ENCODE measurements around the gene PRMT2.
A peak's percentile ranks its signal among the peaks of the same experiment; 100 is the strongest.

Gene PRMT2

DNA sequence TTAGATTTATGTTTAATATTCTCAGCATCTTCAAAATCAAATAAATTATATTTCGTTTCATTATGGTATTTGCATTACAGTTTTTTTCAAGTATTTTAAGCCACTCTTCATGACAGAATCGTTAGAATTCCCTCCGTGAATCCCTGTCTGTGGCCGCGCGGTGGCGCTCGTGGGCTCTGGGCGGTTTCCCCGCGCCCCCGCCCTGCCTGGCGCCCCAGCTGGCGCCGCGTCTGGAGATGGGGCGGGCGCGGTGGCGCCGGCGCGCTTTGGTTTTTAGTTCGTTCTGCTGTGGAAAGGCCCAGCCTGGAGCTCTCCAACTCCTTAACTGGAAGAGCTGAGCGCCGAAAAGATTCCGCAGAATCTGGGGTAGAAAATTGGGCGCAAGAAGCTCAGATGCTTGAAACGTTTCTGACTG, 25.7 kb downstream of the PRMT2 start:
- H3K36me3 ChIP-seq (ENCODE audit: low read length), result no peaks in the 10 kb centered on the region
- no peak overlapping the region for H3K27ac ChIP-seq (ENCODE audit: low read depth, low read length)
- no peak overlapping the region for H3K4me3 ChIP-seq (ENCODE audit: insufficient read depth, low read length, poor library complexity, severe bottlenecking)
- no peaks in the 10 kb centered on the region for H4K20me1 ChIP-seq (ENCODE audit: low read depth, low read length)
- no peaks in the 10 kb centered on the region for H3K79me2 ChIP-seq (ENCODE audit: insufficient read depth, low read length)
- H2AFZ ChIP-seq (ENCODE audit: low read depth, low read length, severe bottlenecking), result no peak overlapping the region
- H3F3A ChIP-seq (ENCODE audit: insufficient read depth), result no peaks in the 10 kb centered on the region
- no peaks in the 10 kb centered on the region for H3K9me3 ChIP-seq (ENCODE audit: insufficient read depth, low read length)
- no peak overlapping the region for H3K9ac ChIP-seq (ENCODE audit: low read length)
- H3K9me2 ChIP-seq (replicated peaks; ENCODE audit: insufficient read depth, low read length), result no peaks in the 10 kb centered on the region
- peak overlapping the region; percentile 4 for H3K4me2 ChIP-seq (ENCODE audit: low read depth, low read length, poor library complexity, severe bottlenecking)
- no peak for TF ChIP-seq EZH2phosphoT487 (conservative IDR thresholded peaks at IDR 0.05; ENCODE audit: low read length)
- TF ChIP-seq, protein P1, sequence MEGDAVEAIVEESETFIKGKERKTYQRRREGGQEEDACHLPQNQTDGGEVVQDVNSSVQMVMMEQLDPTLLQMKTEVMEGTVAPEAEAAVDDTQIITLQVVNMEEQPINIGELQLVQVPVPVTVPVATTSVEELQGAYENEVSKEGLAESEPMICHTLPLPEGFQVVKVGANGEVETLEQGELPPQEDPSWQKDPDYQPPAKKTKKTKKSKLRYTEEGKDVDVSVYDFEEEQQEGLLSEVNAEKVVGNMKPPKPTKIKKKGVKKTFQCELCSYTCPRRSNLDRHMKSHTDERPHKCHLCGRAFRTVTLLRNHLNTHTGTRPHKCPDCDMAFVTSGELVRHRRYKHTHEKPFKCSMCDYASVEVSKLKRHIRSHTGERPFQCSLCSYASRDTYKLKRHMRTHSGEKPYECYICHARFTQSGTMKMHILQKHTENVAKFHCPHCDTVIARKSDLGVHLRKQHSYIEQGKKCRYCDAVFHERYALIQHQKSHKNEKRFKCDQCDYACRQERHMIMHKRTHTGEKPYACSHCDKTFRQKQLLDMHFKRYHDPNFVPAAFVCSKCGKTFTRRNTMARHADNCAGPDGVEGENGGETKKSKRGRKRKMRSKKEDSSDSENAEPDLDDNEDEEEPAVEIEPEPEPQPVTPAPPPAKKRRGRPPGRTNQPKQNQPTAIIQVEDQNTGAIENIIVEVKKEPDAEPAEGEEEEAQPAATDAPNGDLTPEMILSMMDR (IDR thresholded peaks at IDR 0.05; ENCODE audit: insufficient read depth, low read length, poor library complexity, severe bottlenecking), result peak; percentile 75
- H3K27me3 ChIP-seq (ENCODE audit: low read length), result no peaks in the 10 kb centered on the region

DNA sequence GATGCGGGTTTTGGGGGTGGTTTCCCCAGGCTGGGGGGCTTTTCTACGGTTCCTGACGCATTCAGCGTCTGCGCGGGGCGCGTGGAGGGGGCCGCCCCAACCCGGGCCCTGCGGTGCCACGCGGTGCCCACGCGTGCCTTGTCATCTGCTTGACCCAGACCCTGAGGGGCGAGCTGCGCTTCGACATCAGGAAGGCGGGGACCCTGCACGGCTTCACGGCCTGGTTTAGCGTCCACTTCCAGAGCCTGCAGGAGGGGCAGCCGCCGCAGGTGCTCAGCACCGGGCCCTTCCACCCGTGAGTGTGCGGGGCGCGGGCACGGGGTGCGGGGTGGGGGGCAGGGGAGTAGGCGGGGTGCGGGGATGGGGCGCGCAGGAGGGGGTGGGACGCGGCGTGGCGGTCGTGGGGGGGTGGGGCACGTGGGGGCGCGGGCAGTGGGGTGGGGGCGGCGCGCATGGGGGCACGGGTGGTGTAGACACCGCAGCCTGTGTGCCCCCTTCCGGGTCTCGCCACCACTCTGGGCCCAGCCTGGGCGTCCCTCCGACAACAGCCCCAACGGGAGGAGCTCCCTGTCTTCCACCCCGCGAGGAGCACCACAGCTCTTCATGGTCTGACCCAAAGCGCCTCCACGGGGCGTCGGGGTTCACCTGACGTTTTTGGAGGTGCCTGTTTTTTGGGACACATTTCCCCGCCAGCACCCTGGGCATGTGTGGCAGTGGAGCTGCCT, 26.3 kb downstream of the PRMT2 start:
- H3K9me2 ChIP-seq (replicated peaks; ENCODE audit: insufficient read depth, low read length), result no peaks in the 10 kb centered on the region
- H3K27me3 ChIP-seq (ENCODE audit: low read length), result no peaks in the 10 kb centered on the region
- no peaks in the 10 kb centered on the region for H4K20me1 ChIP-seq (ENCODE audit: low read depth, low read length)
- H3K27ac ChIP-seq (ENCODE audit: low read depth, low read length), result no peak overlapping the region
- no peak overlapping the region for H2AFZ ChIP-seq (ENCODE audit: low read depth, low read length, severe bottlenecking)
- H3K4me2 ChIP-seq (ENCODE audit: low read depth, low read length, poor library complexity, severe bottlenecking), result peak overlapping the region; percentile 4
- H3K9ac ChIP-seq (ENCODE audit: low read length), result no peak overlapping the region
- TF ChIP-seq, protein P1 (IDR thresholded peaks at IDR 0.05; ENCODE audit: insufficient read depth, low read length, poor library complexity, severe bottlenecking), result no peak
- no peak for TF ChIP-seq EZH2phosphoT487 (conservative IDR thresholded peaks at IDR 0.05; ENCODE audit: low read length)
- H3K79me2 ChIP-seq (ENCODE audit: insufficient read depth, low read length), result no peaks in the 10 kb centered on the region
- no peaks in the 10 kb centered on the region for H3K36me3 ChIP-seq (ENCODE audit: low read length)
- no peaks in the 10 kb centered on the region for H3F3A ChIP-seq (ENCODE audit: insufficient read depth)
- no peaks in the 10 kb centered on the region for H3K9me3 ChIP-seq (ENCODE audit: insufficient read depth, low read length)
- no peak overlapping the region for H3K4me3 ChIP-seq (ENCODE audit: insufficient read depth, low read length, poor library complexity, severe bottlenecking)

DNA sequence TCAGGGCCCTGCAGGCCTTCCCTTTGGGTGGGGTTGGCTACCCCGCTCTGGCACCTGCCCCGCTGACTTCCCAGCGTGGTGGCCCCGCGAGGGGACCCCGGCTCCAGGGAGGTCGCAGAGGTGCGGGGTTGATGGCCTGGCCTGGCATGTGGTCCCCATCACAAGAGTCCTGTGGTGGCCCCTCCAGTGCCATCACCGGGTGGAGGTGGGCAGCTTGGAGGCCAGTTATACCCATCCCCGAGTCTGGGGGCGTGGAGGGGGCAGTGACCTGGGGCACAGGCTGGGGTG, 26.8 kb downstream of the PRMT2 start:
- Histone ChIP-seq H3K9me3 (ENCODE audit: insufficient read depth, low read length) (no peaks in the 10 kb centered on the region), H4K20me1 (ENCODE audit: low read depth, low read length) (no peaks in the 10 kb centered on the region), H3K9ac (ENCODE audit: low read length) (no peak overlapping the region), H3K4me2 (ENCODE audit: low read depth, low read length, poor library complexity, severe bottlenecking) (no peak overlapping the region), H3K79me2 (ENCODE audit: insufficient read depth, low read length) (no peaks in the 10 kb centered on the region), H3K27me3 (ENCODE audit: low read length) (no peaks in the 10 kb centered on the region), H3K27ac (ENCODE audit: low read depth, low read length) (no peak overlapping the region), H2AFZ (ENCODE audit: low read depth, low read length, severe bottlenecking) (no peak overlapping the region), H3K9me2 (replicated peaks; ENCODE audit: insufficient read depth, low read length) (no peaks in the 10 kb centered on the region), H3K36me3 (ENCODE audit: low read length) (no peaks in the 10 kb centered on the region), H3K4me3 (ENCODE audit: insufficient read depth, low read length, poor library complexity, severe bottlenecking) (no peak overlapping the region), H3F3A (ENCODE audit: insufficient read depth) (no peaks in the 10 kb centered on the region)
- no peak for TF ChIP-seq EZH2phosphoT487 (conservative IDR thresholded peaks at IDR 0.05; ENCODE audit: low read length)
- TF ChIP-seq, protein P1 (IDR thresholded peaks at IDR 0.05; ENCODE audit: insufficient read depth, low read length, poor library complexity, severe bottlenecking), result no peak

All from SU-DHL-6 (cell line).